ENCODE data around the gene DIP2B.

DIP2B gene

GRCh38 chr12:50611021-50611744 is 106.4 kb downstream of the DIP2B start:
- Mint-ChIP-seq H3K27ac (peak overlapping the region; percentile 84), H3K4me1 (peaks cover 19% of the 10 kb centered on the region), H3K36me3 (ENCODE audit: low read depth) (no peaks in the 10 kb centered on the region), H3K4me3 (no peak overlapping the region), H3K27me3 (ENCODE audit: low read depth, poor library complexity) (no peaks in the 10 kb centered on the region), H3K9me3 (no peaks in the 10 kb centered on the region)
- no peak for DNase-seq
- no peak for TF ChIP-seq CTCF (IDR thresholded peaks at IDR 0.05)

DNA sequence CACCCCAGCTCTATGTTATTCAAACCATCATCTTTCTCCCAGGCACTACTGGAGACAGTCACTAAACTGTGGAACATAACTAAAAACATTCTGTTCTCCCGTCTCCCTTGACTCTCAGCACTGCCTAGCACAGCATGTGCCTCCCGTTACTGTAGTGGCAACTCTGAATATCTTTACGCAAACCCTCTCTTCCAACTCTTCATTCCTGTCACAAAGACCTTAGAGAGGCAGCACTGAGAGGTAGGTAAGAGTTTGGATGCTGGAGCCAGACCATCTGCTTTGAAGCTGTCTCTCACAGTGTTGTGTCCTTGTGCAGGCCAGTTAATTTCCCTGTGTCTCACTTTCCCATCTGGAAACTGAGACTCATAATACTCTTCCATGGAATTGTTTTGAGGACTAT is 108.1 kb downstream of the DIP2B start:
- Mint-ChIP-seq H3K9me3 (no peaks in the 10 kb centered on the region), H3K4me3 (no peak overlapping the region), H3K27me3 (ENCODE audit: low read depth, poor library complexity) (no peaks in the 10 kb centered on the region), H3K36me3 (ENCODE audit: low read depth) (no peaks in the 10 kb centered on the region), H3K4me1 (peaks cover 19% of the 10 kb centered on the region), H3K27ac (no peak overlapping the region)
- no peak for TF ChIP-seq CTCF (IDR thresholded peaks at IDR 0.05)
- no peak for DNase-seq

- Mint-ChIP-seq H3K27ac (no peak overlapping the region), H3K4me1 (peaks cover 25% of the 10 kb centered on the region), H3K27me3 (ENCODE audit: low read depth, poor library complexity) (no peaks in the 10 kb centered on the region), H3K4me3 (no peak overlapping the region), H3K9me3 (no peaks in the 10 kb centered on the region), H3K36me3 (ENCODE audit: low read depth) (no peaks in the 10 kb centered on the region)
- TF ChIP-seq CTCF (IDR thresholded peaks at IDR 0.05): no peak
- no peak for DNase-seq
Observed at GRCh38 chr12:50613463-50613862, 108.7 kb downstream of the DIP2B start.

DNA sequence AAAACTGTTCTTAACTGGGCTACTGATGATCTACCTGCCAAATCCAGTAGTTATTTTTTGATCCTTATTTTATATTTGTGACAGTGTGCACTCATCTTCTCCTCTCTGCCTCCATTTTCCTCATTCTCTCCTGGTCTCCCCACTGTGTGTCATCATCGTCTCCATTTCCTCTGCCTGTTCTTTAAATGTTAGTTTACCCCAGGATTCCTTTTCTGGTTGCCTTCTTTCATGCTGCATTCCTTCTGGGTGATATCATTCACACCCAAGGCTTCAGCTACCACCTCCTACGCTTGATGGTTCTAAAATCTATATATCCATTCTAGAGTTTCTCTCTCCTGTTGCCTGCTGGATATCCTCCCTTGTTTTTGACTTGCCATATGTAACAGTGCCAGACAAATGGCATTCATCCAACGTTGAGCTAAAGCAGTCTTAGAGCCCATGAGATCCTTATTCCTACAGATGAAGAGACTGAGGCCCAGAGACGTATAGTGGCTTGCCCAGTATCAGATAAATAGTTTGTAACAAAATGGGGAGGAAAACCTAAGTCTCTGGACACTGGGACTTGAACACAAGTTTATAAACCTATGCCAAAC is 109.5 kb downstream of the DIP2B start:
- Mint-ChIP-seq H3K4me3 (no peak overlapping the region), H3K27me3 (ENCODE audit: low read depth, poor library complexity) (no peaks in the 10 kb centered on the region), H3K9me3 (no peaks in the 10 kb centered on the region), H3K4me1 (peaks cover 33% of the 10 kb centered on the region), H3K36me3 (ENCODE audit: low read depth) (no peaks in the 10 kb centered on the region), H3K27ac (no peak overlapping the region)
- no peak for DNase-seq
- no peak for TF ChIP-seq CTCF (IDR thresholded peaks at IDR 0.05)

- Mint-ChIP-seq H3K27me3 (ENCODE audit: low read depth, poor library complexity) (no peaks in the 10 kb centered on the region), H3K27ac (peak overlapping the region; percentile 11)
Observed at GRCh38 chr12:50615145-50615906, 110.5 kb downstream of the DIP2B start.

More at GRCh38 chr12:50615145-50615906, 110.5 kb downstream of the DIP2B start:
- H3K36me3 Mint-ChIP-seq (ENCODE audit: low read depth): no peaks in the 10 kb centered on the region
- no peak for TF ChIP-seq CTCF (IDR thresholded peaks at IDR 0.05)
- no peaks in the 10 kb centered on the region for H3K9me3 Mint-ChIP-seq
- no peak overlapping the region for H3K4me3 Mint-ChIP-seq
- peaks cover 41% of the 10 kb centered on the region for H3K4me1 Mint-ChIP-seq
- DNase-seq: no peak
